HG03558 (cell line): ENCODE measurements around the gene TBCC.

Source experiments
- ATAC-seq: cut with Tn5 transposase; IDR thresholded peaks from one replicate; pipeline ENCODE4 v1.9.1; 2021; ENCODE audit warnings: moderate number of reproducible peaks; ENCODE audit not compliant: unreplicated experiment; ENCODE audit errors: extremely low read depth

The TBCC gene

GRCh38 chr6:42774201-42774600 lies 28.3 kb upstream of the TBCC start:
- ATAC-seq: no peak

- ATAC-seq: no peak
These were observed 25.8 kb upstream of the TBCC start for GRCh38 chr6:42771741-42772100.

- ATAC-seq: no peak
These were observed 23.9 kb upstream of the TBCC start for GRCh38 chr6:42769836-42770235.

GRCh38 chr6:42769051-42769450 lies 23.1 kb upstream of the TBCC start:
- ATAC-seq: no peak

- no peak for ATAC-seq
These were observed 20.3 kb upstream of the TBCC start for GRCh38 chr6:42766163-42766670.

- no peak for ATAC-seq
These were observed 19.2 kb upstream of the TBCC start for GRCh38 chr6:42764911-42765648.

- no peak for ATAC-seq
These were observed 17.0 kb upstream of the TBCC start for GRCh38 chr6:42762950-42763349.

- no peak for ATAC-seq
These were observed 16.5 kb upstream of the TBCC start for GRCh38 chr6:42762426-42762859.

GRCh38 chr6:42761287-42762067 lies 15.6 kb upstream of the TBCC start:
- ATAC-seq: no peak

GRCh38 chr6:42758756-42759430 lies 13.0 kb upstream of the TBCC start:
- no peak for ATAC-seq

GRCh38 chr6:42756722-42757121 lies 10.8 kb upstream of the TBCC start:
- no peak for ATAC-seq

- no peak for ATAC-seq
These were observed 8.9 kb upstream of the TBCC start for GRCh38 chr6:42754759-42755158.

- no peak for ATAC-seq
These were observed 5.2 kb upstream of the TBCC start for GRCh38 chr6:42751055-42751454.

- ATAC-seq: no peak
These were observed 2.4 kb upstream of the TBCC start for GRCh38 chr6:42748203-42748898.

- no peak for ATAC-seq
These were observed 824 bp upstream of the TBCC start for GRCh38 chr6:42746463-42747391.

- no peak for ATAC-seq
These were observed 742 bp downstream of the TBCC start for GRCh38 chr6:42745083-42745639.

GRCh38 chr6:42744351-42744893 lies 1.5 kb downstream of the TBCC start:
- no peak for ATAC-seq

- no peak for ATAC-seq
These were observed 3.6 kb downstream of the TBCC start for GRCh38 chr6:42742116-42742894.
